Activated naive CD8-positive, alpha-beta T cell treated with anti-CD3 and anti-CD28 coated beads for 36 hours (primary cell): ENCODE measurements around the gene ARID1B. TPM values are rescaled to one million over a fixed set of nuclear protein-coding genes. Genes with fewer than 3 reads are reported as not detected.

Source experiments
- DNase-seq: peaks from one replicate; pipeline ENCODE4 v3.0.0; 2021
- H3K27ac Mint-ChIP-seq: one replicate; pipeline ENCODE4 v1.8.0; 2022; ENCODE audit warnings: mild to moderate bottlenecking, moderate library complexity, mixed read lengths
- H3K27me3 Mint-ChIP-seq: one replicate; pipeline ENCODE4 v1.8.0; 2022; ENCODE audit warnings: mild to moderate bottlenecking, mixed read lengths
- H3K36me3 Mint-ChIP-seq: one replicate; pipeline ENCODE4 v1.8.0; 2021; ENCODE audit warnings: mild to moderate bottlenecking, mixed read lengths
- H3K4me1 Mint-ChIP-seq: one replicate; pipeline ENCODE4 v1.8.0; 2021; ENCODE audit warnings: mixed read lengths
- H3K4me3 Mint-ChIP-seq: one replicate; pipeline ENCODE4 v1.8.0; 2022; ENCODE audit warnings: mild to moderate bottlenecking, moderate library complexity, mixed read lengths
- H3K9me3 Mint-ChIP-seq: one replicate; pipeline ENCODE4 v1.8.0; 2022; ENCODE audit warnings: mixed read lengths
- total RNA-seq, 2 experiments: library from RNA; stranded (reverse); gene quantifications; one replicate each; pipeline ENCODE4 v1.2.3, GENCODE V29; 2021

Gene ARID1B
- total RNA-seq, 2 experiments from 2014 or later, result 40.6 to 41.5 TPM

DNA sequence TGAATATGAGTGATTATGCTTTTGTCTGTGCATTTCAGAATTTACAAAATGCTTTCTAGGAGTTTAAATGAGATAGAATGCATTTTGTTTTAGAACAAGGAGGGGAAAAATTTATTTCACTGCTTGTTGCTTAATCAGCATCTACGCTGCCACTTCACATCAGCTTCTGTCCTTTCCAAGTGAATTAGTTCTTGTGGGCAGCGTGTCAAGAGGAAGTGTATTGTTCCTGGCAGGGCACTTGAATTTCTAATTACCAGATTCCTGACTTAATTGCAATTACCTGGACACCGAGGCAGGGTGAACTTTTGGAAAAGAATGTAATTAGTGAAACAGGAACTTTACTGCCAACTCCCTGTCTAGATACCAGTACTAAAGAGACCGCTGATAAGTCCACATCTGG, 282.6 kb downstream of the ARID1B start:
- no peaks in the 10 kb centered on the region for H3K27me3 Mint-ChIP-seq
- H3K4me3 Mint-ChIP-seq, result no peak overlapping the region
- DNase-seq, result no peak
- H3K9me3 Mint-ChIP-seq, result peaks cover 8% of the 10 kb centered on the region
- H3K4me1 Mint-ChIP-seq, result peaks cover 55% of the 10 kb centered on the region
- H3K27ac Mint-ChIP-seq, result no peak overlapping the region
- peaks cover 31% of the 10 kb centered on the region for H3K36me3 Mint-ChIP-seq

DNA sequence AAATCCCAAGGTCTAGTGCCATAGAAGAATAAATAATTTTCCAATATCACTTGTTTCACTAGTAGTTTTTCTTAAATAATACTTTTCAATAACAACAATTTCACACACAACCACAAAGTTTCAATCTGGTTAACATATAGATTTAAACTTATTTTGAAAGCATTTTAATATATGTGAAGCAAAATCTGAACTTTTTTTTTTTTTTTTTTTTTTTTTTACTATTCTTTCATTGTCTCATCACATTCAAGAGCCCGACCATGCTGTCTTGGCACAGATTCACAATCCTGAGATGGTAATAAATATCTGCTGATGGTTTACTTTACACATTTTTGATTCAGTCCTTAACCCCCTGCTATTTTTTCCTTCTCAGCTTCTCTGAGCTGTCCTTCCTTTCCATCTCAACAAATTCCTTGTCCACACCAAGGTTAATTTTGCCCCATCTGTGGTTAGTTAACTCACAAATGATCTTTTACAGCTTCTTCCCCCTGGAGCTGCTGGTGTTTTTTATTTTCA, 283.3 kb downstream of the ARID1B start:
- Mint-ChIP-seq H3K36me3 (peaks cover 25% of the 10 kb centered on the region), H3K27me3 (no peaks in the 10 kb centered on the region), H3K4me1 (peaks cover 49% of the 10 kb centered on the region), H3K9me3 (peaks cover 8% of the 10 kb centered on the region), H3K4me3 (no peak overlapping the region), H3K27ac (no peak overlapping the region)
- DNase-seq, result no peak

DNA sequence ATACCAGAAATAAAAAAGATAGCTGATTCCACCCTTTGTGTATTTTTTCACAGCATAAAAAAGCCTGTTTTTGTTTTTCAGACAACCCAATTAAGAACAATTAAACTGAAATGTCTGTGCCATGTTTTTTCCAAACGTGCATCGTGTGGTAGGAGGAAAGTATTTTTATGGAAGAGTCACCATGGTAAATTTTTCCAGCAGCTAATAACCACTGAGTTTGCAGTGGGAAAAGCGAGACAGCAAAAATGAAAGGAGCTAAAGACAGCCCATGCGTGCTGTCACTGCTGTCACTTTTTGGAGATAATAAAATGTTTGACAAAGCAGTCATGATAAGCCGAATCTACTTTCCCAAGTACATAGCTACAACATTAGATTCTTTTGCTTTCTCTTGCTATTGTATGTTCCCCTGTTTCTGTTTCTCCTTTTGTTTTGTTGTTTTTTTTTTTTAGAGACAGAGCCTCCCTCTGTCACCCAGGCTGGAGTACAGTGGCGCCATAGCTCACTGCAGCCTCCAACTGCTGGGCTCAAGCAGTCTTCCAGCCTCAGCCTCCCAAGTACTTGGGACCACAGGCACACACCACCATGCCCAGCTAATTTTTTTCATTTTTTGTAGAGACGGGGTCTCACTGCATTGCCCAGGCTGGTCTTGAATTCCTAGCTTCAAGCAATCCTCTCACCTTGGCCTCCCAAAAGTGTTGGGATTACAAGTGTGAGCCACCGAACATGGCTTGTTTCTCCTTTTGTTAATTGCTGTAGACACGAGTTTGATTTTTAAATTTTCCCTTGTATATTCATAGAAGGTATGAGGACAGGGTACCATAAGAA, 284.8 kb downstream of the ARID1B start:
- Mint-ChIP-seq H3K27ac (peak overlapping the region; percentile 17), H3K4me1 (peaks cover 50% of the 10 kb centered on the region), H3K9me3 (no peaks in the 10 kb centered on the region), H3K4me3 (no peak overlapping the region), H3K27me3 (no peaks in the 10 kb centered on the region), H3K36me3 (peaks cover 17% of the 10 kb centered on the region)
- no peak for DNase-seq

DNA sequence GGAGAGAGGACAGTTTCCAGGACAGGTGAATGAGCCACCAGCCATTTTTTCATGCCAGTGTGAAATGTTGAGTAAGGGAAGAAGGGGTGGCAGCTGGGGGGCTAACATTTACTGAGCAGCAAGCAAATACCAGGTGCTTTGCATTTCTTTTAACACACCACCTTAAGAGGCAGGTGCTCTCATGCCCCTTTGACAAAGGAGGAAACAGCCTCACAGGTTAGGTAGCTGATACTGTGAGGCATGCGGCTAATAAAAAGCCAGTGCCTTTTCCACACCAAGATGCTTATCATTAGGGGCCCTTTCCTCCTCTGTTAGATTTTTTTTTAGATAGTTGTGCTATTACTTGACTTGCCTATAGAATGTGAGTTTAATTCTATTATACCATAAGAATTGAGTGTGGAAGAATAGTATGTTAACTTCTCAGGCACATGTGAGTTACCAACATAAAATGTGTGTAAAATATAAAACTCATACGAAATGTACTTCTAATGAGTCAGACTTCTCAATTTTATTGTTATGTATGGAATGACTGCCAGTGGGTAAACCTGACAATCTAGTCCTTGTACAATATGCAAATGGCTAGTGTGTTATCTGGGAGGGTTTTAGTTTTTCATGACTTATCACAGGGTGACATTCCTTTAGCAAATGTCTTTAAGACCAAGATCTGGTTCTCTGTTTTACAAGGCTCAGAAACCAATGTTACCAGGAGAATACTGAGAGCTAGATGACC, 286.2 kb downstream of the ARID1B start:
- H3K27me3 Mint-ChIP-seq, result no peaks in the 10 kb centered on the region
- no peak overlapping the region for H3K4me3 Mint-ChIP-seq

DNA sequence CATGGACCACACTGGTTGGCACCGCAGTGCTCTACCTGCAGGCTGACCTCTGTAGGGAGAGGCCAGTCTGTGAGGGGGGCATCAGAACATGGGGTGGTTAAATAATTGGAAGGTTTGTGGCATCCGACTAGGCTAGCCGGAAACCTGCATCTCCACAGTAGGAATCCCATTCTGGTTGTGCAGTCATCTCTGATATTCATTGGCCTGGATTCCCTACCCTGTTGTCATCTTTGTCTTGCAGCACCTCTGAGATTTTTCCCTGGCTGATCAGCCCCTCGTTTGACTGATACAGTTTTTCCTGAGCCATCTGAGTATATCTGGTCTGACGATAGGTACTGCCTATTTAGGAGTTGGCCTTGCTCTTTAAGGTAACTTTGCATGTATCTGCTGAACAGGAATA, 286.7 kb downstream of the ARID1B start:
- H3K27me3 Mint-ChIP-seq, result no peaks in the 10 kb centered on the region
- H3K4me3 Mint-ChIP-seq, result no peak overlapping the region
- H3K4me1 Mint-ChIP-seq, result peaks cover 62% of the 10 kb centered on the region
- peaks cover 8% of the 10 kb centered on the region for H3K36me3 Mint-ChIP-seq
- DNase-seq, result no peak
- H3K27ac Mint-ChIP-seq, result no peak overlapping the region
- no peaks in the 10 kb centered on the region for H3K9me3 Mint-ChIP-seq

More for the DNA sequence above, 286.2 kb downstream of the ARID1B start:
- DNase-seq, result no peak
- Mint-ChIP-seq H3K27ac (peak overlapping the region; percentile 36), H3K4me1 (peaks cover 61% of the 10 kb centered on the region), H3K36me3 (peaks cover 11% of the 10 kb centered on the region), H3K9me3 (no peaks in the 10 kb centered on the region)

DNA sequence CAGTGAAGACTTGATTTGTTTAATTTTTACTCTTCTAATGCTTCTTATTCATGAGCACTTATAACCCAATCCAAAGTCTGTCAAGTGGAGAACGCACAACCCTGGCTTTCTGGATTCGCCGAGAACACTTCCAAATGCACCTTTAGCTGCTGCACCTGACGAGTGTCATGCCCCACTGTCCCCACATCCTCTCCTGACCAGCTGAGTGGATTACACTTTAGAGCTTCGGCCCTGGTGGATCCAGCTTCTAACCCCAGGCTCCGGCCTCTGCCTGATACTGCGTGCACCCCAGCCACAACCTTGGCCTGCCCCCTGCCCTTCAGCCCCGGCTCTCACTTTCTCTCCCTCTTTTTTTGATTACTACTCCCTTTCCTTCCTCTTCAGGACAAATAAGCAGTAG, 287.3 kb downstream of the ARID1B start:
- peaks cover 59% of the 10 kb centered on the region for H3K4me1 Mint-ChIP-seq
- DNase-seq, result no peak
- H3K27ac Mint-ChIP-seq, result peak overlapping the region; percentile 42
- H3K9me3 Mint-ChIP-seq, result no peaks in the 10 kb centered on the region
- no peaks in the 10 kb centered on the region for H3K27me3 Mint-ChIP-seq
- no peak overlapping the region for H3K4me3 Mint-ChIP-seq
- peaks cover 8% of the 10 kb centered on the region for H3K36me3 Mint-ChIP-seq

DNA sequence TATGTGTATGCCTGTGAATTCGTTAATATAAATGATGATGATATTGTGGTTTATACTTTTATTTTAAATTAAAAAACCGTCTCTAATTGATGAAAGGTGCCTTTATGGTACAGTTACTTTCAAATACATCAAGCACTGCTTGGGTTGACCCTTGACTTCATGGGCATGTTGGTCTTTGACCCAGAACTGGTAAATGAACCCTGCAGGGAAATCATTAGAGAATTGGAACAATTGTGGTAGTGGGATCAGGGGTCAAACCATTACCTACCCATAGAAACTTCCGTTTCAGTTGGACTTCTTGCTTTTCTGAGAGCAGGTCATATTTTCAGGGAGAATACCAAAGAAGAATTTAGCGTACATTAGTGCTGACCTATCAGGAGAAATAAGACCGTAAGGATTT, 288.2 kb downstream of the ARID1B start:
- Mint-ChIP-seq H3K36me3 (peaks cover 8% of the 10 kb centered on the region), H3K27me3 (no peaks in the 10 kb centered on the region), H3K4me3 (no peak overlapping the region), H3K4me1 (peaks cover 59% of the 10 kb centered on the region), H3K9me3 (no peaks in the 10 kb centered on the region), H3K27ac (no peak overlapping the region)
- DNase-seq, result no peak

DNA sequence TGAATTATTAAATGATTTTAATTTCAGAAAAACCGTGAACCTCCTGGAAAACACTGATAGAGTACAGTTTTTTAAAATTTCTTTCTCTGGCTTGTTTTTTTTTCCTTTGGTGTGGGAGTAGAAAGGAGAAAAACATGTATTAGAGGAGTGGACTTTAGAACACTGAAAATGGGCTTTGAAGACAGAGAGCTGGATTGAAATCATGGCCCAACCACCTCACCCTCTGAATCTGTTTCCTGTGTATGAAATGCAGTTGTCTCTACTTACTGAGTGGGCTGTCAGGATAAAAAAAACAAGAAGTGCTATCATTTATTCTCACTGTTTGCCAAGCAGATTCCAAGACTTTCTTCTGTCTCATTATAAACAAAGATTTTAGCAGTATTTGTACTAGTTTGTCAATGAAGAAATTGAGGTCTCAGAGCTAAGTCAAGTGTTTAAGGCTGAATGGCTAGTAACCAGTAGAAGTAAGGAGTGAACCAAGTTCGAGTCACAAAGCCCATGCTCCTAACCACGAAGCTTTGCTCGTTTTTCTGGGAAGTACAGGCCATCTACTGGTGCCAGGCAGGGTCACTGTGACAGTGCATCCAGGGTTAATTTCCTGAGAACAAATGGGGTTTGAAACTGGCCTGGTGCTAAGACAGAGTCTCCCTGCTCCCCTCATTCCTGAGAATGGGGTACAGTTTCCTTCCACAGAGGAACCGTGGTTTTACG, 289.8 kb downstream of the ARID1B start:
- DNase-seq, result no peak
- Mint-ChIP-seq H3K27me3 (no peaks in the 10 kb centered on the region), H3K9me3 (no peaks in the 10 kb centered on the region), H3K4me3 (no peak overlapping the region), H3K4me1 (peaks cover 52% of the 10 kb centered on the region), H3K36me3 (peaks cover 8% of the 10 kb centered on the region), H3K27ac (peak overlapping the region; percentile 57)

DNA sequence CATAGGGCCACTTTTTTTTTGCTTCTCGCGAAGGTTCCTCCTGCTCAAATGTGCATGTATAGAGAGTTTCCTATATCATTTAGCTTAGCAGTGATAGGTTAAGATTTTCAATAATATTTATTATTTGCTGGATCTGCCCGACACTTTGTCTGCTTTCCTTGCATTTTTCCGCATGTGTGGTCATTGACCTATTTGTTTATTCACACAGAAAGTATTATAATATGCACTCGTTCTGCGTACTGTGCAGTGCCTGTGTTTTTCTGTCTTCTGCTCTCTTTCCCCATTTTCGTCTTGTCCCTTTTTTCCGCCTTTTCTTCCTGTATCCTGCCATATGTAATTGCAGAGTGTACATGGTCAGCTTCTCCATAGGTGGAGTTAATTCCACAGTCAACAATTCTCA, 290.3 kb downstream of the ARID1B start:
- Mint-ChIP-seq H3K27ac (no peak overlapping the region), H3K36me3 (peaks cover 6% of the 10 kb centered on the region), H3K4me3 (no peak overlapping the region), H3K27me3 (no peaks in the 10 kb centered on the region), H3K4me1 (peaks cover 52% of the 10 kb centered on the region), H3K9me3 (no peaks in the 10 kb centered on the region)
- DNase-seq, result no peak

DNA sequence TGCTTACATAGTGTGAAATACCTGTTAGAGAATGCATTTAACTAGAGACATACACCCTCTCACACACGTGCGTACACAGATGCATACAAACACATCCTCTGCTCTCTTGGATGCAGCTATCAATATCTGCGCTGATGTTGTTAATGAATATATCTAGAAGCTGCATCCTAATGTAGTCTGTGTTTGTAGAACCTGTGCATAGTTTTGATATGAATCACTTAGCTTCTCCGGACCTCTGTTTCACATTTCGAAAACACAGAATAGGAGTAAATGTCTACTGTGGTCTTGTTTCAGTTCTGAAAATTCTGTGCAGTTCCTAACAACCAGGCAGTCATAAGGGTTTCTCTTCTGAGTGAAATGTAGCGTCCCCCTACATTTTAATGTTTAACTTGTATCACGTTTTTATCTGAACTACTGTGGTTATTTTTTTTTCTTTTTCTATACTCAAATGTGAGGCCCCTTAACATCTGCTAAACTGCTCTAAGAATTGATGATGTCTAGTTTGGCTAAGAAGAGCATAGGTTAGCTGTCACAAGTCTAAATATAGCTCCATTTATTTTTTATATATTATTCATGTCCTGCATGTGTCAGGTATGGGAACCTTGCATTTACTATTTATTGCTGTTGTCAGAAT, 291.6 kb downstream of the ARID1B start:
- no peak for DNase-seq
- H3K36me3 Mint-ChIP-seq, result peaks cover 9% of the 10 kb centered on the region
- H3K27me3 Mint-ChIP-seq, result no peaks in the 10 kb centered on the region
- peaks cover 46% of the 10 kb centered on the region for H3K4me1 Mint-ChIP-seq
- no peak overlapping the region for H3K4me3 Mint-ChIP-seq
- peak overlapping the region; percentile 79 for H3K27ac Mint-ChIP-seq
- no peaks in the 10 kb centered on the region for H3K9me3 Mint-ChIP-seq

DNA sequence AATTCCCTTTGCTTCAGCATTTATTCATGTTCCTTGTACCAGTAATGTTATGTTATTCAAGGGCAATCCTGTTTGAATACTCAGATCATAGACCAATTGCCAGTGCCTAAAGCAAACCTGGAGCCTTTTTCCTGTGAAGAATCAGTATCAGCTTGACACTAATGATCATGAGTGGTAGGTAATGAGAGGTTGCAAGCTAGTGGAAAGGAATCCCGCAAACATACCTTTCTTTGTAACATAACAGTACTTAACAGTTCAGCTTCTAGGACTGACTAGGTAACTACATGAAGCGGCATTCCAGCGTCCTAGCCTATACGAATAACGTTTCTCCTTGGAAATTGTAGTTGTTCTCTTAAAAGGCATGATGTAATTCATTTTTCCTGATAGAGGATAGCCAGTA, 292.4 kb downstream of the ARID1B start:
- H3K9me3 Mint-ChIP-seq, result no peaks in the 10 kb centered on the region
- no peak overlapping the region for H3K4me3 Mint-ChIP-seq
- DNase-seq, result no peak
- peaks cover 12% of the 10 kb centered on the region for H3K36me3 Mint-ChIP-seq
- H3K27me3 Mint-ChIP-seq, result no peaks in the 10 kb centered on the region
- no peak overlapping the region for H3K27ac Mint-ChIP-seq
- peaks cover 48% of the 10 kb centered on the region for H3K4me1 Mint-ChIP-seq

DNA sequence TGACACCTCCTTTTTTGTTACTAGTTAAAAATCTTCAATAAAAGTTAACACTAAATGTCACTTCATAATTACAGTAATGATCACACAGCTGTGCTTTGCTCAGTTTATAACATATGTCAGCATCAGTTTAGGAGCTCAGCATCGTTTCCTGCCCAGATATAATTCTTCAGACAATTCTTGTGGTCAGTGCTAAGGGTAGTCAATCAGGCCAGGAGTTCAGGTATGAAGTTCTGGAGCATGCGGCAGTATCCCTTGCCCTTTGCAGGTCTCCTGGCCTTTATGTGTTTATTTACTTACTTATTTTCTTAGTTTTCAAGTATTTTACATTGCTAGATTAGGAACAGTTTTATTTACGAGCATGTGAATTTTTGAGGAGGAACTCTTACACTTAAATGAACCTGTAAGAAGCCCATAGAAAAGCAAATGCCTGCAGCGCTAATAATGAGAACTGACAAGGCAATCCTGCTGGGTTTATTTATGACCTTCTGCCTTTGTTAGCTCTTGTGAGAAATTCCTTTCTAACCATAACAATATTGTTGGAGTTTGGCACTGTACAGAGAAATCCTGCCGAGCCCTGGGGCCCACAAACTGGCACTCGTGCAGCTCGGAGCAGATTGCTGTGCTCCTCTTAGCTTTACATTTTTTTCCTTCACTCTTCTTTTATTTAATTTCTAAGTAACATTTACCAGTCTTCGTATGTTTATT, 293.4 kb downstream of the ARID1B start:
- Mint-ChIP-seq H3K27ac (no peak overlapping the region), H3K4me1 (peaks cover 52% of the 10 kb centered on the region), H3K4me3 (no peak overlapping the region), H3K27me3 (no peaks in the 10 kb centered on the region), H3K9me3 (no peaks in the 10 kb centered on the region), H3K36me3 (peaks cover 13% of the 10 kb centered on the region)
- DNase-seq, result no peak

DNA sequence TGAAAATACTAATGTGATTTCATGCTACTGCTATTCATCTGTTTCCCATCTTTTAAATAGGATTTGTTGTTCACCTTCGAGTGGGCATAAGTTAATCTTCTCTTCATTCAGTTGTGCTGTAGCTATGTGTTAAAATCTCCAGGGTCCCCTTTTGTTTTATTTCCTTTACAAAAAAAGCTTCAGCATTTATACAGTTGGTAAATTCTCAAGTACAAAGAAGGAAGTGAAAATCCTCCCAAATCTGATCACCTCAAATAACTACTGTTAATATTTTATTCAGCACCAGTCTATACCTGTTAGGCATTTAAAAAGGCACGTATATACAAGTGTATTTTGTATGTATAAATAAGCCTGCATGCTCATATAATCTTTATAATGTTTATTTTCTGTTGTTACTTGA, 294.9 kb downstream of the ARID1B start:
- no peak for DNase-seq
- no peak overlapping the region for H3K27ac Mint-ChIP-seq
- H3K4me1 Mint-ChIP-seq, result peaks cover 53% of the 10 kb centered on the region
- H3K4me3 Mint-ChIP-seq, result no peak overlapping the region
- H3K27me3 Mint-ChIP-seq, result no peaks in the 10 kb centered on the region
- H3K9me3 Mint-ChIP-seq, result no peaks in the 10 kb centered on the region
- H3K36me3 Mint-ChIP-seq, result peaks cover 17% of the 10 kb centered on the region

DNA sequence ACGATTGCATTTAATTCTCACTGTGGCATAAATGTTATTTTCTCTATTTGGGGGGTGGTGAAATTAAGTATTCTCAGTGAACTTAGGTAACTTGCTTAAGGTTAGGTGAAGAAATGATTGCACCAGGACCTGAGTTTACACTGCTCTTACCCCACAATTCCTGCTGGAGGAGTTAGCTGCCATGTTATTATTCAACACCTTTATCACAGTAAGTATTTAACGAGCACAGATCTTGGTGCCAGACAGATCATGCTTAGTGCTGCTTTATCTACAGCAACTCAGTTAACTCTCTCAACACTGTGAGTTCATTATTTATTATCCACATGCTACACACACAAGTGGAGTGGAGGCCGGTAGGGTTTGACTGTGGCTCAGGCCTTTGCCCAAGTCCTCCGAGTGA, 296.4 kb downstream of the ARID1B start:
- DNase-seq, result no peak
- H3K9me3 Mint-ChIP-seq, result no peaks in the 10 kb centered on the region
- H3K36me3 Mint-ChIP-seq, result peaks cover 23% of the 10 kb centered on the region
- no peak overlapping the region for H3K4me3 Mint-ChIP-seq
- H3K4me1 Mint-ChIP-seq, result peaks cover 53% of the 10 kb centered on the region
- H3K27ac Mint-ChIP-seq, result no peak overlapping the region
- no peaks in the 10 kb centered on the region for H3K27me3 Mint-ChIP-seq
